ENCODE measurements around the gene NPR2.

Gene NPR2

DNA sequence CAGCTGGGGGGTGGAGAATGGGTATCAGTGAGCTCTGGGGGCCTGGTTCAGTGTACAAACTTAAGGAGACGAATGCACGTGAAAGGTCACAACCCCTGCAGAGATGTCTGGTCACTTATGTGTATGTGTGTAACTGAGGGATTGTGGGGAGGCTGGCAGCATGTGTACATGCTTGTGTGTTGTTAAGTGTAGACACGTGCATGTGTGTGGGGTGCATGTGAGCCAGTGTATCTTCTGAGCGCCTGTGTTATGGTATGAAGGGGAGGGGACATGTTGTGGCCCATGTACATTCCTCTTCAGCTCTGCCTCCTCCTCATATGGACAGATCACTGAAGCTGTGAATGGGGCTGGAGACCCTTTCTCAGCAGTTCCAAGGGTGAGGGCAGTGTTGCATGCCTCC lies 39.6 kb downstream of the NPR2 start:
- DNase-seq = no peak
- Histone ChIP-seq H3K79me1 (ENCODE audit: low read length) (peaks cover 4% of the 10 kb centered on the region), H2AFZ (ENCODE audit: insufficient read depth, low read length, poor library complexity) (no peak overlapping the region), H3K9ac (ENCODE audit: low read length) (no peak overlapping the region), H3K27me3 (ENCODE audit: insufficient read depth, low read length) (no peaks in the 10 kb centered on the region), H4K8ac (ENCODE audit: low read depth, low read length) (no peak overlapping the region), H3K4me3 (ENCODE audit: low read depth, low read length) (no peak overlapping the region), H3K14ac (ENCODE audit: low read length) (no peak overlapping the region), H2AK5ac (ENCODE audit: low read length) (no peak overlapping the region), H3K4me2 (ENCODE audit: low read length) (no peak overlapping the region), H4K12ac (ENCODE audit: low read depth, low read length) (no peak overlapping the region), H4K91ac (ENCODE audit: low read depth, low read length) (no peak overlapping the region), H3K18ac (ENCODE audit: low read length) (no peak overlapping the region), H3K23ac (ENCODE audit: low read length) (no peak overlapping the region), H2BK5ac (ENCODE audit: low read depth, low read length, poor library complexity) (no peak overlapping the region), H3K4ac (ENCODE audit: low read depth, low read length) (no peak overlapping the region), H3K36me3 (ENCODE audit: control insufficient read depth in 1 of 2, insufficient read depth in 2 of 2, low read length in 2 of 2) (peaks cover 0 to 4% of the 10 kb centered on the region in 2 experiments), H3K79me2 (ENCODE audit: control insufficient read depth, insufficient read depth, low read length, poor library complexity) (peaks cover 3% of the 10 kb centered on the region), H3K27ac (ENCODE audit: low read depth, low read length) (no peak overlapping the region), H3K4me1 (ENCODE audit: control insufficient read depth in 1 of 2, insufficient read depth in 2 of 2, low read length in 2 of 2) (peaks cover 22 to 27% of the 10 kb centered on the region in 2 experiments), H2BK12ac (ENCODE audit: low read length) (no peak overlapping the region), H3K9me3 (ENCODE audit: insufficient read depth, low read depth, low read length) (no peaks in the 10 kb centered on the region), H2BK120ac (ENCODE audit: insufficient read depth, low read length, poor library complexity) (no peak overlapping the region)
- WGBS (ENCODE audit: extremely low coverage, insufficient coverage, insufficient read length) = no CpG with 5 or more reads among the region's 4 CpGs

DNA sequence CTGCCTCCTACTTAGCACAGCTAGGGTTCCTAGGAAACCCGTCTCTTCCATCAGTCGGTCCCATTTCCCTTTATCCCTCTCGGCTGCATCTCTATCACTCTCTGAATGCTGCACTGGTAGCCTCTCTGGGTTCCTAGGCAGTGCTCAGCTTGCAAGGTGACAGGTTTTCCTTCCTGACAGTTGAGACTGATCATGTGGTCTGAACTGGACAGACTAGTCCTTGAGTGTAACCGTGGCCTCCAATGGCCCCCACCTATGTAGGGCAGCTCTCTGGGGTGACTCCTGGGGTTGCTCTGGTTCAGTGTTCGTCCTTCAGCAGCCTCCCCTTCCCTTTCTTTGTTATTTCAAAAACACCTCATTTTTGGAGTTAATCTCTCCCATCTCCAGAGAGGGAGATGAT lies 41.4 kb downstream of the NPR2 start:
- peaks cover 0 to 4% of the 10 kb centered on the region in 2 experiments for H3K36me3 ChIP-seq (ENCODE audit: control insufficient read depth in 1 of 2, insufficient read depth in 2 of 2, low read length in 2 of 2)
- H3K4me2 ChIP-seq (ENCODE audit: low read length) = no peak overlapping the region
- no peak overlapping the region for H2BK5ac ChIP-seq (ENCODE audit: low read depth, low read length, poor library complexity)
- no peak overlapping the region for H4K91ac ChIP-seq (ENCODE audit: low read depth, low read length)
- H3K4ac ChIP-seq (ENCODE audit: low read depth, low read length) = no peak overlapping the region
- no peak overlapping the region for H3K27ac ChIP-seq (ENCODE audit: low read depth, low read length)
- H3K79me2 ChIP-seq (ENCODE audit: control insufficient read depth, insufficient read depth, low read length, poor library complexity) = peaks cover 3% of the 10 kb centered on the region
- H3K9ac ChIP-seq (ENCODE audit: low read length) = no peak overlapping the region
- no peaks in the 10 kb centered on the region for H3K27me3 ChIP-seq (ENCODE audit: insufficient read depth, low read length)
- H2BK120ac ChIP-seq (ENCODE audit: insufficient read depth, low read length, poor library complexity) = no peak overlapping the region
- H3K18ac ChIP-seq (ENCODE audit: low read length) = no peak overlapping the region
- no peak overlapping the region for H2AK5ac ChIP-seq (ENCODE audit: low read length)
- H3K79me1 ChIP-seq (ENCODE audit: low read length) = peaks cover 4% of the 10 kb centered on the region
- H2BK12ac ChIP-seq (ENCODE audit: low read length) = no peak overlapping the region
- no peak overlapping the region for H2AFZ ChIP-seq (ENCODE audit: insufficient read depth, low read length, poor library complexity)
- no peak overlapping the region for H3K14ac ChIP-seq (ENCODE audit: low read length)
- H3K9me3 ChIP-seq (ENCODE audit: insufficient read depth, low read depth, low read length) = no peaks in the 10 kb centered on the region
- DNase-seq = peak in 1 of 2 donors; percentile 18
- no peak overlapping the region for H3K4me3 ChIP-seq (ENCODE audit: low read depth, low read length)
- H4K8ac ChIP-seq (ENCODE audit: low read depth, low read length) = no peak overlapping the region
- no peak overlapping the region for H3K23ac ChIP-seq (ENCODE audit: low read length)
- H3K4me1 ChIP-seq (ENCODE audit: control insufficient read depth in 1 of 2, insufficient read depth in 2 of 2, low read length in 2 of 2) = peaks cover 22 to 27% of the 10 kb centered on the region in 2 experiments
- H4K12ac ChIP-seq (ENCODE audit: low read depth, low read length) = no peak overlapping the region
- no CpG with 5 or more reads among the region's 5 CpGs for WGBS (ENCODE audit: extremely low coverage, insufficient coverage, insufficient read length)

DNA sequence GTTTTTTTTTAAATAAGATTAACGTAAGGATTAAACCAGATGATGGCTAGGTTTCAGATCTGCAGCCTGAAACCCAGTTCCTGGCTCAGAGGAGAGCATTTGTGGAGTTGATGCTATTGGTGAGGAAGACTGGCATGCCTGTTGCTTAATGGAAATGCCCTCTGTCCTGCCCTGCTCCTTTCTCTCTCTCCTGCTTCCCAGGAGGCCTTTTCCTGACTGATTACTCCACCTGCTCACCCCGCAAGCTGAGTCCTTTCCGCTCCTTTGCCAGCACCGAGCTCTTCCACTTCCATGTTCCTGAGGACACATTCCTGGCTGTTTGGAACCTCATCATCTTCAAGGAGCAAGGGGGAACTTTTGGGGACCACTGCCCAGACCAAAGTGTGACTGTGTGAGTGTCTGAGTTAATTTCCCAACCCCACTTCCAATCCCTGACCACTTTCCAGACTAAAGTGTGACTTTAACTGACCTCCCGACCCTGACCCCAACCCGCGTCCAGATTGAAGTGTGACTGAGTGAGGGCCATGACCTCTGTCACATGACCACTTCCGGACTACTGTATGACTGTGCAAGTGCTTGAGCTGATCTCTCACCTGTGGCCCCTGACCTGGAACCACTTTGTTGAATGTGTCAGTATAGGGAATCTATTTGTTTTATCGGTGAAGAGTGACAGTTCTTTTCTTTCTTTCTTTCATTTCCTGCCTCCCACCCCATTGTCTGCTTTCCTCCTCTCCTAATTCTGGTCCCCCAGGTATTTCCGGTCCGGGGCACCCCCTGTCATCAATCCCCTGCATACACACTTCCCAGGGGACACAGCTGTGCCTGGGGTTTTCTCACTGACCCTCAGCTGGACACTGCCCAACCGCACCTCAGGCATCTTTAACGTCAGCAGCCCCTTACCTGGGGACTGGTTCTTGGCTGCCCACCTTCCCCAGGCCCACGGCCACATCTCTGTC lies 43.1 kb downstream of the NPR2 start:
- 100% methylated on average over 1 of the region's 14 CpGs for WGBS (ENCODE audit: extremely low coverage, insufficient coverage, insufficient read length)
- Histone ChIP-seq H3K27ac (ENCODE audit: low read depth, low read length) (no peak overlapping the region), H3K4me1 (ENCODE audit: control insufficient read depth in 1 of 2, insufficient read depth in 2 of 2, low read length in 2 of 2) (peaks cover 15 to 20% of the 10 kb centered on the region in 2 experiments), H3K4ac (ENCODE audit: low read depth, low read length) (no peak overlapping the region), H2BK5ac (ENCODE audit: low read depth, low read length, poor library complexity) (no peak overlapping the region), H3K18ac (ENCODE audit: low read length) (no peak overlapping the region), H3K9me3 (ENCODE audit: insufficient read depth, low read depth, low read length) (no peaks in the 10 kb centered on the region), H4K91ac (ENCODE audit: low read depth, low read length) (no peak overlapping the region), H3K9ac (ENCODE audit: low read length) (no peak overlapping the region), H4K8ac (ENCODE audit: low read depth, low read length) (no peak overlapping the region), H2BK120ac (ENCODE audit: insufficient read depth, low read length, poor library complexity) (no peak overlapping the region), H3K79me2 (ENCODE audit: control insufficient read depth, insufficient read depth, low read length, poor library complexity) (no peaks in the 10 kb centered on the region), H2AK5ac (ENCODE audit: low read length) (no peak overlapping the region), H3K36me3 (ENCODE audit: control insufficient read depth in 1 of 2, insufficient read depth in 2 of 2, low read length in 2 of 2) (peaks cover 0 to 4% of the 10 kb centered on the region in 2 experiments), H2BK12ac (ENCODE audit: low read length) (no peak overlapping the region), H3K4me2 (ENCODE audit: low read length) (no peak overlapping the region), H4K12ac (ENCODE audit: low read depth, low read length) (no peak overlapping the region), H3K4me3 (ENCODE audit: low read depth, low read length) (no peak overlapping the region), H3K14ac (ENCODE audit: low read length) (no peak overlapping the region), H2AFZ (ENCODE audit: insufficient read depth, low read length, poor library complexity) (no peak overlapping the region), H3K27me3 (ENCODE audit: insufficient read depth, low read length) (no peaks in the 10 kb centered on the region), H3K23ac (ENCODE audit: low read length) (no peak overlapping the region), H3K79me1 (ENCODE audit: low read length) (no peaks in the 10 kb centered on the region)
- DNase-seq = no peak

DNA sequence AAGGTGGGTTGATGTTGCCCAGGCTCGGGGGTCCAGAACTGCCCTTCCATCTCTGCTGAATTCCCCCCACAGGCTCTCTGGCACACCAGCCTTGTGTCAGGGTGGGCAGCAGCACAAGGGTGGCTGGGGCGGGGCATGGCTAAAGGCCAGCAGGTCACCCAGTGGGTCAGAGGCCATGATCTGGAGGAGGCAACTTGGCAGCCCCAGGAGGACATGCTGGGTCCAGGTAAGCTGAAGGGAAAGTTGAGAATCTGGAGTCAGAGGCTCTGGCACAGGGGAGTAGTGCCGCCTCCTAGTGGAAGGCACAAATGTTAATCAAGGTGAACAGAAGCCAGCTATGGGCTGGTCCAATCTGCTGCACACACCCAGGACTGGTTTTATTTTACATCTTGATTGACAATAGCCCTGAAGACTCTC lies 43.8 kb downstream of the NPR2 start:
- no peak overlapping the region for H3K4me2 ChIP-seq (ENCODE audit: low read length)
- H2BK5ac ChIP-seq (ENCODE audit: low read depth, low read length, poor library complexity) = no peak overlapping the region
- H4K8ac ChIP-seq (ENCODE audit: low read depth, low read length) = no peak overlapping the region
- no peak overlapping the region for H3K9ac ChIP-seq (ENCODE audit: low read length)
- no peak overlapping the region for H2BK12ac ChIP-seq (ENCODE audit: low read length)
- no peak overlapping the region for H3K27ac ChIP-seq (ENCODE audit: low read depth, low read length)
- no peak overlapping the region for H3K4me3 ChIP-seq (ENCODE audit: low read depth, low read length)
- H3K18ac ChIP-seq (ENCODE audit: low read length) = no peak overlapping the region
- no peak overlapping the region for H3K23ac ChIP-seq (ENCODE audit: low read length)
- no peaks in the 10 kb centered on the region for H3K79me2 ChIP-seq (ENCODE audit: control insufficient read depth, insufficient read depth, low read length, poor library complexity)
- no peak overlapping the region for H4K12ac ChIP-seq (ENCODE audit: low read depth, low read length)
- WGBS (ENCODE audit: extremely low coverage, insufficient coverage, insufficient read length) = no CpG with 5 or more reads among the region's 3 CpGs
- no peaks in the 10 kb centered on the region for H3K27me3 ChIP-seq (ENCODE audit: insufficient read depth, low read length)
- H3K14ac ChIP-seq (ENCODE audit: low read length) = no peak overlapping the region
- no peak for DNase-seq
- H2AFZ ChIP-seq (ENCODE audit: insufficient read depth, low read length, poor library complexity) = no peak overlapping the region
- H3K79me1 ChIP-seq (ENCODE audit: low read length) = no peaks in the 10 kb centered on the region
- no peaks in the 10 kb centered on the region for H3K9me3 ChIP-seq (ENCODE audit: insufficient read depth, low read depth, low read length)
- H3K36me3 ChIP-seq (ENCODE audit: control insufficient read depth in 1 of 2, insufficient read depth in 2 of 2, low read length in 2 of 2) = peaks cover 0 to 4% of the 10 kb centered on the region in 2 experiments
- H2AK5ac ChIP-seq (ENCODE audit: low read length) = no peak overlapping the region
- peaks cover 12 to 16% of the 10 kb centered on the region in 2 experiments for H3K4me1 ChIP-seq (ENCODE audit: control insufficient read depth in 1 of 2, insufficient read depth in 2 of 2, low read length in 2 of 2)
- no peak overlapping the region for H2BK120ac ChIP-seq (ENCODE audit: insufficient read depth, low read length, poor library complexity)
- H4K91ac ChIP-seq (ENCODE audit: low read depth, low read length) = no peak overlapping the region
- no peak overlapping the region for H3K4ac ChIP-seq (ENCODE audit: low read depth, low read length)
